ENCODE results near the gene MN1.

The MN1 gene

DNA sequence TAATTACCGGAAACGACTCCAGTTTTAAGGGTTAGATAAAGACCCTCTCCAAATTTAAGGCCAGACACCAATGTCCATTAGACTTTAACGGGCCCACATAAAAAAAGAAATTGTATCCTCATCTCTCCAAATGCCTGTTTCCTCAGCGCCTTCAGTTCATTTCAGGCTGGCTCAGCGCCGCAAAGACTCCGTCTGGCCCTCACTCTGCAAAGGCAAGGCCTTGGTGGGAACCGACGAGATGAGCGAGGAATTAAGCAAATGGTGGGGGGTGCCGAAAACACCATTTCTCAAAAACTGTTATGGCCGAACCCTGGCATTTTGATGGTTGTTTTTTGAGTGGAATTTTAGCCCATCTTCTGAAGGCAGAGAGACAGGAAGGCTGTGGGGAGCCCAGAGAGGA, 15.7 kb downstream of the MN1 start:
- Histone ChIP-seq H3K27ac (ENCODE audit: low read length) (no peak overlapping the region), H3K9ac (ENCODE audit: low read depth, low read length) (no peak overlapping the region), H3K4me2 (ENCODE audit: insufficient read depth, low read length) (no peak overlapping the region), H4K20me1 (ENCODE audit: insufficient read depth, low read length) (0 out of 2 replicates have a peak, but pooled peaks cover 2% of the 10 kb centered on the region), H3K36me3 (ENCODE audit: insufficient read depth, low read length) (no peaks in the 10 kb centered on the region), H3K4me3 (ENCODE audit: low read depth in 1 of 2, low read length in 2 of 2) (no peak overlapping the region), H3K9me3 (ENCODE audit: insufficient read depth, low read length, severe bottlenecking) (no peaks in the 10 kb centered on the region), H3K4me1 (ENCODE audit: insufficient read depth, low read length) (no peaks in the 10 kb centered on the region), H3K27me3 (ENCODE audit: insufficient read depth, low read length, poor library complexity) (peaks cover 12% of the 10 kb centered on the region), H2AFZ (ENCODE audit: low read depth, low read length) (no peak overlapping the region), H3K79me2 (ENCODE audit: insufficient read depth, low read length) (no peaks in the 10 kb centered on the region)
- ATAC-seq (ENCODE audit: insufficient read depth, low read depth) (no peak), DNase-seq (no peak)
- no peak for TF ChIP-seq EZH2 (IDR thresholded peaks at IDR 0.05; ENCODE audit: borderline replicate concordance, low read depth, low read length, severe bottlenecking)
- TF ChIP-seq, protein P1, sequence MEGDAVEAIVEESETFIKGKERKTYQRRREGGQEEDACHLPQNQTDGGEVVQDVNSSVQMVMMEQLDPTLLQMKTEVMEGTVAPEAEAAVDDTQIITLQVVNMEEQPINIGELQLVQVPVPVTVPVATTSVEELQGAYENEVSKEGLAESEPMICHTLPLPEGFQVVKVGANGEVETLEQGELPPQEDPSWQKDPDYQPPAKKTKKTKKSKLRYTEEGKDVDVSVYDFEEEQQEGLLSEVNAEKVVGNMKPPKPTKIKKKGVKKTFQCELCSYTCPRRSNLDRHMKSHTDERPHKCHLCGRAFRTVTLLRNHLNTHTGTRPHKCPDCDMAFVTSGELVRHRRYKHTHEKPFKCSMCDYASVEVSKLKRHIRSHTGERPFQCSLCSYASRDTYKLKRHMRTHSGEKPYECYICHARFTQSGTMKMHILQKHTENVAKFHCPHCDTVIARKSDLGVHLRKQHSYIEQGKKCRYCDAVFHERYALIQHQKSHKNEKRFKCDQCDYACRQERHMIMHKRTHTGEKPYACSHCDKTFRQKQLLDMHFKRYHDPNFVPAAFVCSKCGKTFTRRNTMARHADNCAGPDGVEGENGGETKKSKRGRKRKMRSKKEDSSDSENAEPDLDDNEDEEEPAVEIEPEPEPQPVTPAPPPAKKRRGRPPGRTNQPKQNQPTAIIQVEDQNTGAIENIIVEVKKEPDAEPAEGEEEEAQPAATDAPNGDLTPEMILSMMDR (IDR thresholded peaks at IDR 0.05; ENCODE audit: borderline replicate concordance, extremely low read depth, low read length, poor library complexity, severe bottlenecking), result no peak

DNA sequence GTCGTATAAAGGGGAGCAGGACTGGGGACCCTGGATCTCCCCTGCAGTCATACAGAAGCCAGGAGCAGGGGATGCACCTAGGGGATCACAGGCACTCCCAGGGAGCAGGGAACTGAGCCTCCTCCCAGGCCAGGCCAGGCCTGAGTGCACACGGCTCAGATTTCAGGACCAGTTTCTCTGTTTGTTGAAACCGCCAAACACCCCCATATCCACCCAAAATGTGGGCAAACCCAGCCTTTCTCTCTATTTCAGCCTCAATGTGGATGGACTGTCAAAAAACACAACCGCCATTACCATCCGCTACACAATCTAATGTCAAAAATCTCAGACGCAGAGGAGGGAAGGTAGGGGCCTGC, 17.5 kb downstream of the MN1 start:
- H3K4me1 ChIP-seq (ENCODE audit: insufficient read depth, low read length), result no peaks in the 10 kb centered on the region
- 0 out of 2 replicates have a peak, but pooled peaks cover 2% of the 10 kb centered on the region for H4K20me1 ChIP-seq (ENCODE audit: insufficient read depth, low read length)
- no peak overlapping the region for H3K4me2 ChIP-seq (ENCODE audit: insufficient read depth, low read length)
- H3K36me3 ChIP-seq (ENCODE audit: insufficient read depth, low read length), result no peaks in the 10 kb centered on the region
- DNase-seq (no peak), ATAC-seq (ENCODE audit: insufficient read depth, low read depth) (no peak)
- no peaks in the 10 kb centered on the region for H3K9me3 ChIP-seq (ENCODE audit: insufficient read depth, low read length, severe bottlenecking)
- H3K27ac ChIP-seq (ENCODE audit: low read length), result no peak overlapping the region
- TF ChIP-seq, protein P1 (IDR thresholded peaks at IDR 0.05; ENCODE audit: borderline replicate concordance, extremely low read depth, low read length, poor library complexity, severe bottlenecking), result no peak
- TF ChIP-seq EZH2 (IDR thresholded peaks at IDR 0.05; ENCODE audit: borderline replicate concordance, low read depth, low read length, severe bottlenecking), result no peak
- H2AFZ ChIP-seq (ENCODE audit: low read depth, low read length), result no peak overlapping the region
- no peak overlapping the region for H3K4me3 ChIP-seq (ENCODE audit: low read depth in 1 of 2, low read length in 2 of 2)
- H3K79me2 ChIP-seq (ENCODE audit: insufficient read depth, low read length), result no peaks in the 10 kb centered on the region
- peaks cover 12% of the 10 kb centered on the region for H3K27me3 ChIP-seq (ENCODE audit: insufficient read depth, low read length, poor library complexity)
- H3K9ac ChIP-seq (ENCODE audit: low read depth, low read length), result no peak overlapping the region

DNA sequence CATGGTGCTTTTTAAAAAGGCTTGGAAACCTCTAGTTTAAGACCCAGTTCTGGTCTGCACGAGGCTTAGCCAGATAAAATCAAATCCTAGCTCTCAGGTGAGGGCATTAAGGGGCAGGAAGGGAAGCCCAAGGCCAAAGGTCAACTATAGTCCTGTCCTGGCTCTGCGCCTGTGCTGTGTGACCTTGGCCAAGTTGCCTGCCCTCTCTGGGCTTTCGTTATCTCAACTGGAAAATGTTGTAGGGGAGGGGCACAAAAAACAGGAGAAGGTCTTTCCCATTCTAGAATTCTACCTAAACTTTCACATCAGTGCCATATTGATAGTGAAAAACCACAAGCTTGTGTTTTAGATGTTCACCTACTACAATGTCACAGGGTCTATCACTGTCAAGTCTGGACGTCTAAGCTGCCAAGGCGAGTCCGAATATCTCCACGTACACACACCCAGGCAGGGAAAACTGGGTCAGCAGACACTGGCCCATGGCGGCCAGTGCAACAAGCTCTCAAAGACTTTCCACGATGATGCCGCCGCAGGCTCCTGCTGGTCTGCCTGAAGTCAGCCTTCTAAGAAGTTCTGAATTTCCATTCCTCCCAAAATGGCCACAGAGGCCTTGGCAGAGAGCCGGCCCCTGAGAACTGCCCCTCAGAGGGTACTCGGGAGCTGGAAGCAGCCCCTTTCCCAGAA, 18.0 kb downstream of the MN1 start:
- Histone ChIP-seq H3K27ac (ENCODE audit: low read length) (no peak overlapping the region), H3K4me1 (ENCODE audit: insufficient read depth, low read length) (no peaks in the 10 kb centered on the region), H3K36me3 (ENCODE audit: insufficient read depth, low read length) (no peaks in the 10 kb centered on the region), H3K27me3 (ENCODE audit: insufficient read depth, low read length, poor library complexity) (peaks cover 12% of the 10 kb centered on the region), H3K79me2 (ENCODE audit: insufficient read depth, low read length) (no peaks in the 10 kb centered on the region), H3K4me2 (ENCODE audit: insufficient read depth, low read length) (no peak overlapping the region), H3K4me3 (ENCODE audit: low read depth in 1 of 2, low read length in 2 of 2) (no peak overlapping the region), H2AFZ (ENCODE audit: low read depth, low read length) (no peak overlapping the region), H3K9ac (ENCODE audit: low read depth, low read length) (no peak overlapping the region), H4K20me1 (ENCODE audit: insufficient read depth, low read length) (0 out of 2 replicates have a peak, but pooled peaks cover 2% of the 10 kb centered on the region), H3K9me3 (ENCODE audit: insufficient read depth, low read length, severe bottlenecking) (no peaks in the 10 kb centered on the region)
- ATAC-seq (ENCODE audit: insufficient read depth, low read depth) (no peak), DNase-seq (no peak)
- TF ChIP-seq, protein P1 (IDR thresholded peaks at IDR 0.05; ENCODE audit: borderline replicate concordance, extremely low read depth, low read length, poor library complexity, severe bottlenecking), result no peak
- TF ChIP-seq EZH2 (IDR thresholded peaks at IDR 0.05; ENCODE audit: borderline replicate concordance, low read depth, low read length, severe bottlenecking), result no peak
